Thyroid gland (tissue), 4 donors: Measurements from ENCODE around the gene INF2.

Source experiments
- CTCF ChIP-seq, 6 experiments: fragments of 200-600 bp in 3 of 6; fragments of 450-650 bp in 3 of 6; sonication (generic) in 3 of 6; IDR thresholded peaks; one replicate each; pipeline ENCODE4 v1.5.1; 2016 to 2019; ENCODE audit warnings: antibody characterized with exemption in 6 of 6, mild to moderate bottlenecking in 2 of 6, inconsistent platforms in 1 of 6, moderate library complexity in 1 of 6
- POLR2A ChIP-seq, 2 donors: fragments of 450-650 bp; IDR thresholded peaks; one replicate each; pipeline ENCODE4 v1.6.1; 2017; ENCODE audit warnings: antibody characterized with exemption in 2 of 2, mild to moderate bottlenecking in 2 of 2, moderate library complexity in 1 of 2

GRCh38 chr14:104718147-104718546, 28.7 kb downstream of the INF2 start:
- no peak for TF ChIP-seq POLR2A (IDR thresholded peaks at IDR 0.05)
- TF ChIP-seq CTCF (IDR thresholded peaks at IDR 0.05), result no peak
